Naive B cell (primary cell): ENCODE results near the gene GMDS. TPM values are rescaled to one million over a fixed set of nuclear protein-coding genes. Genes with fewer than 3 reads are reported as not detected.

ENCODE experiments used
- ATAC-seq, 2 donors: fragments of 150-1000 bp; cut with Tn5 transposase; 2 replicates each; pipeline ENCODE4 v1.10.0; 2021; ENCODE audit warnings: low read depth in 2 of 2, mild to moderate bottlenecking in 2 of 2, moderate library complexity in 2 of 2
- DNase-seq: peaks from one replicate; pipeline ENCODE4 v3.0.0; 2022
- H3K27ac Mint-ChIP-seq, 6 donors: one replicate each; pipeline ENCODE4 v1.8.0; 2020 to 2022; ENCODE audit warnings: mild to moderate bottlenecking in 6 of 6, mixed read lengths in 6 of 6, moderate library complexity in 5 of 6, inconsistent platforms in 2 of 6
- H3K27me3 Mint-ChIP-seq, 3 donors: one replicate each; pipeline ENCODE4 v1.8.0; 2021 to 2022; ENCODE audit warnings: mixed read lengths in 3 of 3, mild to moderate bottlenecking in 1 of 3
- H3K36me3 Mint-ChIP-seq, 2 donors: one replicate each; pipeline ENCODE4 v1.8.0; 2020 to 2022; ENCODE audit warnings: mixed read lengths in 2 of 2, inconsistent platforms in 1 of 2, mild to moderate bottlenecking in 1 of 2
- H3K4me1 Mint-ChIP-seq, 3 donors: one replicate each; pipeline ENCODE4 v1.8.0; 2020 to 2022; ENCODE audit warnings: mixed read lengths in 3 of 3, inconsistent platforms in 1 of 3, mild to moderate bottlenecking in 1 of 3, moderate library complexity in 1 of 3
- H3K4me3 Mint-ChIP-seq, 8 donors: one replicate each; pipeline ENCODE4 v1.8.0; 2020 to 2022; ENCODE audit warnings: mild to moderate bottlenecking in 8 of 8, mixed read lengths in 8 of 8, moderate library complexity in 8 of 8, inconsistent platforms in 2 of 8
- H3K9me3 Mint-ChIP-seq, 7 donors: one replicate each; pipeline ENCODE4 v1.8.0; 2020 to 2022; ENCODE audit warnings: mixed read lengths in 7 of 7, mild to moderate bottlenecking in 5 of 7, inconsistent platforms in 2 of 7, moderate library complexity in 1 of 7
- polyA plus RNA-seq, 6 donors: library from polyadenylated mRNA; unstranded; fragments of 300-500 nt; fragmentation: Illumina TruSeq; gene quantifications; one replicate each; pipeline ENCODE4 v1.2.3, GENCODE V29; 2021; ENCODE audit warnings: low read depth in 6 of 6

Gene GMDS
- polyA plus RNA-seq, 6 donors from 2014 or later, result 12.7 to 23.3 (median 14.7) TPM

DNA sequence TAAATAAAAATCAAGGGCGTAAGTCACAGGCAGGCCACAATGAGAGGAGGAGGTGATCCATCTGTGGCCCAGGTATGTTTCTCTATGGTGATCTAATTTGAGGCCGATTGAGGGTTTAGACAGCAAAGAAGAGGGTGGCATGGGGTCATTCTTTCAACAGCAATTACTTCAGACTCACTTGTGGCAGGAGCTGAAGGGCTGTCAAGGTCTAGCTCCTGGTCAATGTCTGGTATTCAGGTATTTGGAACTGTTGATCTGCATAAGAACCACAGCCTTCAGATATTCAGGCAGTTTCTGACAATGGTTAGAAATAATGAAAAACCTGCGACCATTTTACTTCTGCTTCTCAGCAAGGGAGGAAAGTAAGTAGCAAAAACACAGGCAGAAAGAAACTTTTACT is 376.1 kb downstream of the GMDS start:
- Mint-ChIP-seq H3K36me3 (no peaks in the 10 kb centered on the region), H3K27me3 (no peaks in the 10 kb centered on the region), H3K9me3 (peaks cover 0 to 4% (median 0%) of the 10 kb centered on the region in 7 donors), H3K4me3 (peak overlapping the region in 5 of 8 donors; percentile 10 to 72 (median 38)), H3K27ac (peak overlapping the region in 4 of 6 donors; percentile 61 to 90 (median 72)), H3K4me1 (peaks cover 12 to 18% (median 13%) of the 10 kb centered on the region in 3 donors)
- ATAC-seq (no peak), DNase-seq (no peak)

DNA sequence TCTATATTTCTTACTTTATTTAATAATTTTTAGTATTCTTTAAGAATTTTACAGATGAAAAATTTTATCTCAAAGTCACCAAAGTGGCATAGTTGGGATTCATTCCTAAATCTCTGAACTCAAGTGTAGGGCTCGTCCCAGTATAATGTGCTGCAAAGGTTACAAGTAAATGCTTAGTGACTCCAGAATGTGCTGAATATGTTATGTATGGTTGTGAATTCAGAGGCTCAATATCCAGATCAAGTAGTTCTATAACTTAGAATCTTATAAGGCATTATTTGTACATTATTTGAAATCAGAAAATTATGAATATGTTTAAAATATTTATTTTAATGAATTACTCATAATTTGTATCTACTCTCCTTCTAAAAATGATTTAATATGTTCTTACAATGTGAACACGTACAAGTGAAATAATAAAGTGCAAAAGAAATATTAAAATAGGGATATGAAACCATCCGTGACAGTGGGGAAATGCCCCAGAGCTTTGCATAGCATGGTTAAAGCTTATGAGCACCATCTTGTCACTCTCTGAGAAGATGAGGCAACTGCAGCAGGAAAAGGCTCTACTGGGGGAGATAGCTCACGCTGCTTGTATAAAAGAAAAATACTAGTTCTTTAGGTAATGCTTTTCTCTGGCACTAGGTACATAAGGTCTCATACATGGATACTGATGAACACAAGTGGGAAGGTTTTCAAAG is 376.7 kb downstream of the GMDS start:
- DNase-seq, result peak; percentile 40
- Mint-ChIP-seq H3K4me1 (peaks cover 12 to 18% (median 13%) of the 10 kb centered on the region in 3 donors), H3K36me3 (no peaks in the 10 kb centered on the region), H3K9me3 (peaks cover 0 to 4% (median 0%) of the 10 kb centered on the region in 7 donors), H3K27me3 (no peaks in the 10 kb centered on the region), H3K4me3 (peak overlapping the region in 5 of 8 donors; percentile 10 to 72 (median 38)), H3K27ac (peak overlapping the region in 5 of 6 donors; percentile 21 to 90 (median 62))
- ATAC-seq, result peak; percentile 99

DNA sequence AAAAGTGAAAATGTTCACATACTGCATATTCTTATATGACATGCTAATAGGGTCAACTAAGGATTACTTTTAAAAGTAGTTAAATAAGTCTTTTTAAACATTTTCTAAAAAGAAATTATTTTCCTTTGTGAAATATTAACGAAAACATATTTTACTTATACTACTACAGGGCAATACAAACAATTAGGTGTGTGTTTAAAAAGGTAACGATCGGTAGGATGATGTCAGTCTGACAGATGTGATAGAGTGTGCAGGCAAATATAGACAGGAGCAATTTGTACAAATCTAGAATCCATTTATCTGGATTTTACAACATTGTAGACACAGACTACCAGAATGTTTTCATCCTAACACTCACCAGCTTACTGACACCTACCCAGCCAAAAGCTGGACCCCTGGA is 378.2 kb downstream of the GMDS start:
- H3K27ac Mint-ChIP-seq, result peak overlapping the region in 3 of 6 donors; percentile 16 to 76 (median 47)
- no peak for DNase-seq
- H3K27me3 Mint-ChIP-seq, result no peaks in the 10 kb centered on the region
- no peak overlapping the region for H3K4me3 Mint-ChIP-seq
- peaks cover 0 to 4% (median 0%) of the 10 kb centered on the region in 7 donors for H3K9me3 Mint-ChIP-seq
- ATAC-seq, result no peak
- no peaks in the 10 kb centered on the region for H3K36me3 Mint-ChIP-seq
- peaks cover 12 to 18% (median 13%) of the 10 kb centered on the region in 3 donors for H3K4me1 Mint-ChIP-seq

DNA sequence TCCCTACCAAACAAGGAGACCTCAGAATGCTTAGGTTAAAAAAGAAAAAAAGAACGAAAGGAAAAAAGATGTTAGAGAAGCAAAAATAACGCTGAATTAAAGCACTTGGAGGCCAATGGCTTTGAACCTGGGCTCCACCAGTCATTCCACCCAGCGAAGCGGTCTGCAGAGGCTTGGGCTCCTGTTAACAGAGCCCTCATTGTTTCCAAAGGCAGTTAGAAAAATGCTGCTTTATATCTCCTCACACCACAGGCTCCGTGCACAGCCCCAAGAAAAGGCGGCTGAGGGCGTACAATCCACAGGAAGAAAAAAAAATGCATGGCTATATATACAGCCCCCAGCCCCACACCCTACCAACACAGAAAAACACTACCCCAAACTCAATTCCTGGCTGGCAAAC is 379.8 kb downstream of the GMDS start:
- Mint-ChIP-seq H3K9me3 (peaks cover 0 to 4% (median 0%) of the 10 kb centered on the region in 7 donors), H3K27me3 (no peaks in the 10 kb centered on the region), H3K4me1 (peaks cover 19 to 28% (median 22%) of the 10 kb centered on the region in 3 donors), H3K36me3 (peaks cover 0 to 7% of the 10 kb centered on the region in 2 donors), H3K27ac (peak overlapping the region in 1 of 6 donors; percentile 32), H3K4me3 (no peak overlapping the region)
- ATAC-seq (no peak), DNase-seq (no peak)

DNA sequence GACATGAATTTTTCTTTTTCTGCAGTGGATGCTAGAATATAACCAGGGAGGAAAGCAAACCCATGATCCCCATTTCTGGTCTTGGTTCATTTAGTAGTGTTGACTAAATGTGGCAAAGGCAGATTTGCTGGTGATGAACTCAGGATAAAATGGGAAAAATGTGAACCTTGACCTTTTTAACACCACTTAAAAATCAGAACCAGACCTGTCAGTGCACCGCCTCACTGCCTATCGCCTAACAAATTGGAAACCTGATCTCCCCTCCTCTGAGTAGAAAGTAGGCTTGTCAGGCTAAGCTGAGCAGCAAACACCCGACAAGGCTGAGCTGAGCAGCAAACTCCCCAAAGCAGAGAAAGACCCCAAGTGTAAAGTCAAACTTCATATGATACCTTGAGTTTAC is 380.9 kb downstream of the GMDS start:
- no peak for ATAC-seq

DNA sequence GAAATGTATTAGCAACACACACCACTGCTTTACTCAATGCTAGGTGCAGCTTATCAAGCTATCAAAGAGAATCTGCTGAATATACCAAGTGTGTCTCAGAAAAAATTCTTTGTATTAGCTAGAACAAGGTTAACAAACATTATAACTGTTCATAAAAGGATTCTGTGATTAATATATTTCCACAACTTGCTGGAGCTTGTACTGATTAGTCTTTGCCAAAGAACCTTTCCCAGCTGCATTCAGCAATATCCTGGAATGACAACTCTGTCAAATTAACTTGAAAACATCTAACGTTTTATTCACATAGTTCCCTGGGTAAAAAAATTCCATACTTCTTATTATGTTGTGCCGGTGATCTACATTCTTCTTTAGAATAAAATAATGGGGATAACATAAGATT is 383.0 kb downstream of the GMDS start:
- H3K9me3 Mint-ChIP-seq, result no peaks in the 10 kb centered on the region
- DNase-seq (no peak), ATAC-seq (no peak)
- H3K4me1 Mint-ChIP-seq, result peaks cover 9 to 14% (median 12%) of the 10 kb centered on the region in 3 donors
- no peaks in the 10 kb centered on the region for H3K27me3 Mint-ChIP-seq
- H3K27ac Mint-ChIP-seq, result no peak overlapping the region
- no peak overlapping the region for H3K4me3 Mint-ChIP-seq
- H3K36me3 Mint-ChIP-seq, result peaks cover 0 to 7% of the 10 kb centered on the region in 2 donors

More for the DNA sequence above, 380.9 kb downstream of the GMDS start:
- no peak for DNase-seq
- Mint-ChIP-seq H3K27ac (peak overlapping the region in 1 of 6 donors; percentile 14), H3K4me3 (no peak overlapping the region), H3K9me3 (peaks cover 0 to 4% (median 0%) of the 10 kb centered on the region in 7 donors), H3K4me1 (peaks cover 16 to 20% (median 17%) of the 10 kb centered on the region in 3 donors), H3K27me3 (no peaks in the 10 kb centered on the region), H3K36me3 (peaks cover 0 to 7% of the 10 kb centered on the region in 2 donors)

DNA sequence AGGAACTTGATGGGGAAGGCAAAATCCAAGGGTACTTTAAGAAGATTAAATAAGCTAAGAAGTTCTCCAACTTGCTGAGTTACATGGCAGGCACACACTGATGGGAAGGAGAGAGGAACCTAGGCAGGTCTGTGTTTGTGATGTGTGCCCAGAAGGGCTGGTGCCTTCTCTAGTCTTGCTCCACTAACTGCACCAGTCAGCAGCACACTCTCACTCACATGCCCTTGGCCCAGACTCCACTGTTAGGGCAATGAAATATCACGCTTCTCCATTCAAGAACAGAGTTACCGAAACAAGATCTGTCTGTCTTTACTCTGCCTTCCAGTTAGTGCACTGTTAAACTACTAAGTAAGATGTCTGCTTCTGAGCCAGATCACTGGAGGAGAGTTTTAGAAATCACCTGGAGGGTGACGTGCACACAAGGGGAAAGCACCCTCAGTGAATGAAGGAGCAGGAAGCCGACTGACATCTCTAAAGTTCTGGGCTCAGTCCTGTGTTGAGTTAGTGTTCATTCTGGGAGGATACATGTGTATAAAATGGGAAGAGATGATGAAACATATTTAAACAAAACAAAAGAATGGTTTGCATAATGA is 384.6 kb downstream of the GMDS start:
- H3K4me3 Mint-ChIP-seq, result peak overlapping the region in 1 of 8 donors; percentile 27
- no peaks in the 10 kb centered on the region for H3K9me3 Mint-ChIP-seq
- peaks cover 0 to 7% of the 10 kb centered on the region in 2 donors for H3K36me3 Mint-ChIP-seq
- H3K27ac Mint-ChIP-seq, result peak overlapping the region; percentile 30 to 88 (median 68)
- no peaks in the 10 kb centered on the region for H3K27me3 Mint-ChIP-seq
- peak; percentile 70 to 71 for ATAC-seq
- peak; percentile 26 for DNase-seq
- H3K4me1 Mint-ChIP-seq, result peaks cover 18 to 30% (median 27%) of the 10 kb centered on the region in 3 donors

DNA sequence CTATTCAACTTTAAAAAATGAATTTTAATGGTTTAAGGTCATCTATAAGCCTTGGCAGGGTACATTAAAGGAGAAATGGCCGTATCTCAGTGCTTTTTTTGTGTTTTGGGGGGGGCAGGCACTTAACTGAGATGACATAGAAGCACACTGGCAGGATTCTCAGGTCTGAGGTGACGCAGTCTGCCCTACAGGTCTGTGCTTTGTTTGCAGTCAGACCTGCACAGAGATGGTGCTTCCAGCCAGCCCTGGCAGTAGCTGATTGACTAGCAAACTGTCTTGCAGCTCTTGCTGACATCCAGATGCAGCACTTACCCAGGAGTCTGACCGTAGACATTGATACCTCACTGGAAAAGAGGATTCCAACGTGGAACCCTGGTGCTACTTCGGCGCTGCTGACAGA is 386.5 kb downstream of the GMDS start:
- H3K27ac Mint-ChIP-seq, result no peak overlapping the region
- no peak overlapping the region for H3K4me3 Mint-ChIP-seq
- DNase-seq, result no peak
- no peaks in the 10 kb centered on the region for H3K27me3 Mint-ChIP-seq
- no peak for ATAC-seq
- H3K9me3 Mint-ChIP-seq, result no peaks in the 10 kb centered on the region
- peaks cover under 1 to 7% of the 10 kb centered on the region in 2 donors for H3K36me3 Mint-ChIP-seq
- H3K4me1 Mint-ChIP-seq, result peaks cover 18 to 32% (median 30%) of the 10 kb centered on the region in 3 donors

DNA sequence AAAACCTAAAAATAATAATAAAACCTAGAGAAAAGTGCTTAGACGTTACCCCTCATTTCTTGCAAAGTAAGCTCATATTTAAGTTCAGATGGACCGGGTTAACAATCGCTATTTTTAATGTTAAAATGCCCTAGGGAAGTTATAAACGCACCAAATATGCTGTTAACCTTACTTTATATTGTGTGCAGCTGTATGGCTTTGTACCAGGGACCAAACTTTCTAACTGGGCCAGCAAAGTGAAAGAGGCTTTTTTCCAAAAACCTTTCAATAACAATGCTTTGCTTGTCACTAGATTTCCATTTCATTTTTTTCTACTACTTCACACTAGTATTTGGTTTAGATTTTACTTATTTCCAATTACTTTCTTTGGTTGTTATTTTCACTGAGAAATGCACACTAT is 387.2 kb downstream of the GMDS start:
- Mint-ChIP-seq H3K4me3 (no peak overlapping the region), H3K9me3 (no peaks in the 10 kb centered on the region), H3K27ac (no peak overlapping the region), H3K36me3 (peaks cover 4 to 7% of the 10 kb centered on the region in 2 donors), H3K4me1 (peaks cover 18 to 32% (median 30%) of the 10 kb centered on the region in 3 donors), H3K27me3 (no peaks in the 10 kb centered on the region)
- no peak for DNase-seq
- ATAC-seq, result no peak

DNA sequence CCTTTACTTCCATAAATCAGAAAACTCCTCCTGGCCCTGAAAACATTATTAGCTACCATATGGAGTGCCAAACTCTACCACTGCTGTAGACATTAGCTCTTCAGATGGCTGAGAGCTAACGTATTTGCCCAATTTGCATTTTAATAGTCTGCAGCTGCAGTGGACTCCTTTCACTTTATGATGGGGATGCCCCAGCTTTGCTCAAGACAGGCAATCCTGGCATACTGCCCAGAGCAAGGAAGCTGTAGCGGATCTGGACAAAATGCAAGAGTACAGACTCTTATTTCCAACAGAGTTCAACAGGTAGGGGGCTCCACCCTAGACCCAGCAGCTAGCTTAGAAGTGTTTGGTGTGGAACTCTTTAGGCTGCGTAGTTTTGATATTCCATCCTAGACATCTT is 389.0 kb downstream of the GMDS start:
- peak; percentile 84 to 85 for ATAC-seq
- peaks cover 18 to 30% (median 27%) of the 10 kb centered on the region in 3 donors for H3K4me1 Mint-ChIP-seq
- no peaks in the 10 kb centered on the region for H3K9me3 Mint-ChIP-seq
- H3K36me3 Mint-ChIP-seq, result peaks cover 4 to 7% of the 10 kb centered on the region in 2 donors
- peak; percentile 59 for DNase-seq
- H3K27me3 Mint-ChIP-seq, result no peaks in the 10 kb centered on the region
- H3K4me3 Mint-ChIP-seq, result peak overlapping the region in 2 of 8 donors; percentile 0 to 63
- peak overlapping the region in 3 of 6 donors; percentile 3 to 57 (median 5) for H3K27ac Mint-ChIP-seq

DNA sequence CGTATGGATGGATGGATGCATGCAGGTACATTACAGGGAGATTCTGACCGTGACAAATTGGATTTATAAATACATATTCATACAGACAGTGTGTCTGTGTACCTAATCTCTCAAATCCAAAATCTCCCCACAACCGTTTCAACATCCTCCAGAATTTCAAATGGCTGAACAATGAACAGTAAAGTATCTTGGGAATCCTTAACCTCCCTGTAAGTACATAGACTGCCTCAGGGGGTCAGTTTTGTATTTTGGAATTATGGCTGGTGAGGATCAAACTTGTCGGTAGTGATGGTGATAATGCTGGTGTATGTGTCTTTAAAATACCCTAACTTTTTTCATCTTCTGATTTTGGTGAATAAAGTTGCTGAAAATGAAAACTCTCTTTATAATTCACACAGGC is 389.5 kb downstream of the GMDS start:
- H3K27me3 Mint-ChIP-seq, result no peaks in the 10 kb centered on the region
- peaks cover 2 to 4% of the 10 kb centered on the region in 2 donors for H3K36me3 Mint-ChIP-seq
- DNase-seq (no peak), ATAC-seq (no peak)
- H3K9me3 Mint-ChIP-seq, result no peaks in the 10 kb centered on the region
- H3K27ac Mint-ChIP-seq, result peak overlapping the region in 2 of 6 donors; percentile 16 to 57
- H3K4me1 Mint-ChIP-seq, result peaks cover 14 to 26% (median 22%) of the 10 kb centered on the region in 3 donors
- H3K4me3 Mint-ChIP-seq, result peak overlapping the region in 2 of 8 donors; percentile 0 to 63

DNA sequence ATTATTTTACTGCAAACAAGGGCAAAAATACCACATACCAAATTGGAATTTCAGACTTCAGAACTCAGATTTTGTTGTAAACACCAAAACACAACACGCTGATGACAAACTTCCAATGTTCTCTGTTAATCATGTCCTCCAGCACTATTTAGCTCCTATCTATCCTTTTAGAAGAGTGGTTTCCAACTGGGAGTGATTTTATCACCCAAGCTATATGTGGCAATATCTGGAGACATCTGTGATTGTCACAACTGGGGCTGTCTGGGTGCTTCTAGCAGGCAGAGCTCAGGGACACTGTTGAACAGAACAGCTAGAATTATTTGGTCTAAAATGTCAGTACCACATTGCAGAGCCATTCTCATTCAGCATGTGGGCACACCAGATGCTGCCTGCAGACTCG is 391.1 kb downstream of the GMDS start:
- DNase-seq (no peak), ATAC-seq (no peak)
- H3K9me3 Mint-ChIP-seq, result no peaks in the 10 kb centered on the region
- H3K4me3 Mint-ChIP-seq, result no peak overlapping the region
- no peaks in the 10 kb centered on the region for H3K27me3 Mint-ChIP-seq
- H3K4me1 Mint-ChIP-seq, result peaks cover 16 to 33% (median 25%) of the 10 kb centered on the region in 3 donors
- H3K36me3 Mint-ChIP-seq, result peaks cover 0 to 4% of the 10 kb centered on the region in 2 donors
- H3K27ac Mint-ChIP-seq, result peak overlapping the region in 1 of 6 donors; percentile 57

DNA sequence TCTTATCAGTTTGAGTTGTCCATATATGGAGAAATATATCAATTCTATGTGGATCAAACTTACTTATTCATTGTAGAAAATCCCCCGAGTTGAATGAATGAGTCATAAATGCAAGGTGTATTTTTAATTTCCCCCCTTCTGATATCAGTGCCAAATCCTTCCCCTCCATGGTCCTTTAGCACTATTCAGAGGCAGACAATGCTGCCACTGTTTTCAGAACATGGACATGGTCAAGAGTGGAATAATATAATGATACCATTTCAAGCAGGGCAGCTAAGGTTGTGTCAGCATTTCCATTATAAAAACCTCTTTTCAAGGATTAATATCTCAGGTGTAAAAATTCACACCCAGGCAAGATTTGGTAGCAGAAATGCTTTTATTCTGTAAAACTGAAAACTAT is 391.6 kb downstream of the GMDS start:
- Mint-ChIP-seq H3K27me3 (no peaks in the 10 kb centered on the region), H3K4me1 (peaks cover 16 to 33% (median 26%) of the 10 kb centered on the region in 3 donors), H3K4me3 (no peak overlapping the region)

More for the DNA sequence above, 391.6 kb downstream of the GMDS start:
- DNase-seq (no peak), ATAC-seq (no peak)
- Mint-ChIP-seq H3K27ac (no peak overlapping the region), H3K9me3 (no peaks in the 10 kb centered on the region), H3K36me3 (peaks cover 0 to 4% of the 10 kb centered on the region in 2 donors)
